C4-2B (cell line): ENCODE results near the gene CLOCK.

Source experiments
- CTCF ChIP-seq: fragments of 450-650 bp; conservative IDR thresholded peaks from 2 replicates; pipeline ENCODE4 v1.5.1; 2017; ENCODE audit warnings: mild to moderate bottlenecking
- ZFX ChIP-seq: fragments of 450-650 bp; IDR thresholded peaks from 2 replicates; pipeline ENCODE4 v1.6.1; 2017

DNA sequence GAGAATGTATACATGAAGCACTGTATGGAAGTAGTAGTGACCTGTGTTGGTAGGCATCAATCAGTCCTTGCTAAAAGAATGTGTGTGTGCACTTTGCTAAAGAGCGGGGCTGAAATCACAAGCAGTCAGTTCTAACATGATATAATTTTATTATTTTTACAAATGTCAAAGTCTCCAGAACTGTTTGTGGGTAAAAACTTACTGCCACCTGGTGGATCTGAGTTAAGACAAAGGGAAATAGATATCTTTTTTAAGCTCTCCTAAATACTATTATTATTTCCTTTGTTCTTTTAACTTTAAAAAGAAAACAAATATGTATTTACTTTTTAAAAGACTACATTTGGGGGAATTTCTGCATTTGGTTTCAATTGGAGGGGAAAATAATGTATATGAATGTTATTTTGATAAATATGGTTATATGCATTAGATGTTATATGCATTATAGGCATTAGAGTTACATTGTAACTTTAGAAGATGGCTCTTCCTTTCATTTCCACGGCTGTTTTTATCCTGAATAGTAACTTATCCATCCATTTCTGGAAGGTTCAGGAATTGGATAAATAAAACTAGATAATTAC is 7.8 kb upstream of the CLOCK start:
- TF ChIP-seq CTCF, result peak; percentile 49
- no peak for TF ChIP-seq ZFX
